ENCODE results near the gene CGB7. TPM values are rescaled to one million over a fixed set of nuclear protein-coding genes. Genes with fewer than 3 reads are reported as not detected.

Gene CGB7
- total RNA-seq, 4 donors from 2014 or later = 0.20 TPM; not detected in 3

DNA sequence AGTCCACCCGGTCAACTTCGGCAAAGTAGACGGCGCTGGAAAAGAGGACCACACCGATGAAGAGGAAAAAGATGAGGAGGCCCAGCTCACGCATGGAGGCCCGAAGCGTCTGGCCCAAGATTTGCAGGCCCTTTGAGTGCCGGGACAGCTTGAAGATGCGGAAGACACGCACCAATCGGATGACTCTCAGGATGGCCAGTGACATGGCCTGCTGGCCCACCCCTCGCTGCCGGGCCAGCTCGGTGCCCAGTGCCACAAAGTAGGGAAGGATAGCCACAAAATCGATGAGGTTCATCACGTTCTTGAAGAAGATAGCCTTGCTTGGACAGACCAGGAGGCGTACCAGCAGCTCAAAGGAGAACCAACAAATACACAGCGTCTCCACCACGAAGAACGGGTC, 12.9 kb upstream of the CGB7 start:
- DNase-seq = no peak
- no peak overlapping the region for H3K27ac ChIP-seq
- no peak overlapping the region for H3K4me3 ChIP-seq
- no peaks in the 10 kb centered on the region for H3K9me3 ChIP-seq
- H3K4me1 ChIP-seq = peaks cover 0 to 8% (median 3%) of the 10 kb centered on the region in 4 donors
- intact Hi-C loops (cut with DNase I; ENCODE audit: low total_unique reads) (no loop called here), in situ Hi-C loops (cut with MboI; ENCODE audit: low pct_ligation_motif_present in 1 of 4, low pct_unique_long_range_greater_than_20kb in 1 of 4, low sequenced_read_pairs in 3 of 4) (no loop called here)
- WGBS, 2 donors (ENCODE audit: low coverage in 1 of 2) = 93% methylated on average over 13 to 21 of the region's 21 CpGs
- H3K27me3 ChIP-seq = peaks cover 93% of the 10 kb centered on the region
- TF ChIP-seq EP300 (IDR thresholded peaks at IDR 0.05; ENCODE audit: low read depth) (no peak), POLR2A (IDR thresholded peaks at IDR 0.05) (no peak), POLR2AphosphoS5 (IDR thresholded peaks at IDR 0.05) (no peak)
- TF ChIP-seq, protein P1, sequence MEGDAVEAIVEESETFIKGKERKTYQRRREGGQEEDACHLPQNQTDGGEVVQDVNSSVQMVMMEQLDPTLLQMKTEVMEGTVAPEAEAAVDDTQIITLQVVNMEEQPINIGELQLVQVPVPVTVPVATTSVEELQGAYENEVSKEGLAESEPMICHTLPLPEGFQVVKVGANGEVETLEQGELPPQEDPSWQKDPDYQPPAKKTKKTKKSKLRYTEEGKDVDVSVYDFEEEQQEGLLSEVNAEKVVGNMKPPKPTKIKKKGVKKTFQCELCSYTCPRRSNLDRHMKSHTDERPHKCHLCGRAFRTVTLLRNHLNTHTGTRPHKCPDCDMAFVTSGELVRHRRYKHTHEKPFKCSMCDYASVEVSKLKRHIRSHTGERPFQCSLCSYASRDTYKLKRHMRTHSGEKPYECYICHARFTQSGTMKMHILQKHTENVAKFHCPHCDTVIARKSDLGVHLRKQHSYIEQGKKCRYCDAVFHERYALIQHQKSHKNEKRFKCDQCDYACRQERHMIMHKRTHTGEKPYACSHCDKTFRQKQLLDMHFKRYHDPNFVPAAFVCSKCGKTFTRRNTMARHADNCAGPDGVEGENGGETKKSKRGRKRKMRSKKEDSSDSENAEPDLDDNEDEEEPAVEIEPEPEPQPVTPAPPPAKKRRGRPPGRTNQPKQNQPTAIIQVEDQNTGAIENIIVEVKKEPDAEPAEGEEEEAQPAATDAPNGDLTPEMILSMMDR (IDR thresholded peaks at IDR 0.05) = no peak
- H3K36me3 ChIP-seq = no peaks in the 10 kb centered on the region

DNA sequence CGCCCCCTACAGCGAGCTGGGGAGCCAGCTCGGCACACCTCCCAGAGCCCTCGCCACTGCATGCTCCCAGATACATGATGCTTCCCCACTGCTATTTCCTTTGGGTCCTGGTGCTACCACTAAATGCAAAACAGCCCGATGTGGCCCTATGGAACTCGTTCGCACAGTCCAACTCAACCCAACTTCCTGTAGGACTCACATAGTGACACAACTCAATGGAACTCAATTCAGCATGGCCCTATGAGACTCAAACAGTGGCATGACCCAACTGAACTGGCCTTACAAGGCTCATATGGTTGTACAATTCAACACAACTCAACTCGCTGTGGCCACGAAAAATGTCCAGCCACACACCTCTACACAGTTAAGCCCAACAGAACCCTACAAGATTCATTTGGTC, 11.5 kb upstream of the CGB7 start:
- H3K4me1 ChIP-seq = peaks cover 0 to 17% (median 12%) of the 10 kb centered on the region in 4 donors
- no peaks in the 10 kb centered on the region for H3K9me3 ChIP-seq
- WGBS, 2 donors (ENCODE audit: low coverage in 1 of 2) = 92% methylated on average over 9 of the region's 9 CpGs; no CpG with 5 or more reads in 1 of the 2 donors
- H3K4me3 ChIP-seq = no peak overlapping the region
- H3K36me3 ChIP-seq = no peaks in the 10 kb centered on the region
- H3K27me3 ChIP-seq = peaks cover 100% of the 10 kb centered on the region
- no peak for DNase-seq
- intact Hi-C loops (cut with DNase I; ENCODE audit: low total_unique reads) (no loop called here), in situ Hi-C loops (cut with MboI; ENCODE audit: low pct_ligation_motif_present in 1 of 4, low pct_unique_long_range_greater_than_20kb in 1 of 4, low sequenced_read_pairs in 3 of 4) (no loop called here)
- no peak overlapping the region for H3K27ac ChIP-seq
- TF ChIP-seq POLR2AphosphoS5 (IDR thresholded peaks at IDR 0.05) = no peak
- TF ChIP-seq, protein P1 (IDR thresholded peaks at IDR 0.05) = no peak
- no peak for TF ChIP-seq POLR2A (IDR thresholded peaks at IDR 0.05)
- TF ChIP-seq EP300 (IDR thresholded peaks at IDR 0.05; ENCODE audit: low read depth) = no peak

DNA sequence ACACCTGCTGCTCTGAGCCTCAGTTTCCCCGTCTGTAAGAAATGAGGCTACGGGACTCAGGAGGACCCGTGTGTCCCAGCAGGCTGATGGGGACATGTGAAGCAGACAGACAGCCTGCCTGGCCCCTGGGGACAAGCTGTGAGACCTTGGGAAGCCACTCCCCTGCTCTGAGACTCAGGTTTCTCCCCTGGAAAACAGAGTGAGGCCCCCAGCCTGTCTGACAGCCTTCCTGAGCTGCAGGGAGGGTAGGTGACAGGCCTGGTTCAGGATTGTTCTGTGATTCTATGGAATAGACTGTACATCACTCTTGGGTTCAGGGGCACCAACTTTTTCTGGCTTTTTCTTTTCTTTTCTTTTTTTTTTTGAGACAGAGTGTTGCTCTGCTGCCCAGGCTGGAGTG, 10.0 kb upstream of the CGB7 start:
- no peak overlapping the region for H3K27ac ChIP-seq
- peaks cover 0 to 17% (median 12%) of the 10 kb centered on the region in 4 donors for H3K4me1 ChIP-seq
- no peak overlapping the region for H3K4me3 ChIP-seq
- 52 to 80% methylated on average over 1 to 3 of the region's 3 CpGs for WGBS, 2 donors (ENCODE audit: low coverage in 1 of 2)
- in situ Hi-C loops (cut with MboI; ENCODE audit: low pct_ligation_motif_present in 1 of 4, low pct_unique_long_range_greater_than_20kb in 1 of 4, low sequenced_read_pairs in 3 of 4) = no loop called here
- TF ChIP-seq POLR2A (IDR thresholded peaks at IDR 0.05) = no peak
- no peak for TF ChIP-seq EP300 (IDR thresholded peaks at IDR 0.05; ENCODE audit: low read depth)
- peaks cover 100% of the 10 kb centered on the region for H3K27me3 ChIP-seq
- no peaks in the 10 kb centered on the region for H3K36me3 ChIP-seq
- no peaks in the 10 kb centered on the region for H3K9me3 ChIP-seq
- intact Hi-C loops (cut with DNase I; ENCODE audit: low total_unique reads) = no loop called here
- DNase-seq = no peak

DNA sequence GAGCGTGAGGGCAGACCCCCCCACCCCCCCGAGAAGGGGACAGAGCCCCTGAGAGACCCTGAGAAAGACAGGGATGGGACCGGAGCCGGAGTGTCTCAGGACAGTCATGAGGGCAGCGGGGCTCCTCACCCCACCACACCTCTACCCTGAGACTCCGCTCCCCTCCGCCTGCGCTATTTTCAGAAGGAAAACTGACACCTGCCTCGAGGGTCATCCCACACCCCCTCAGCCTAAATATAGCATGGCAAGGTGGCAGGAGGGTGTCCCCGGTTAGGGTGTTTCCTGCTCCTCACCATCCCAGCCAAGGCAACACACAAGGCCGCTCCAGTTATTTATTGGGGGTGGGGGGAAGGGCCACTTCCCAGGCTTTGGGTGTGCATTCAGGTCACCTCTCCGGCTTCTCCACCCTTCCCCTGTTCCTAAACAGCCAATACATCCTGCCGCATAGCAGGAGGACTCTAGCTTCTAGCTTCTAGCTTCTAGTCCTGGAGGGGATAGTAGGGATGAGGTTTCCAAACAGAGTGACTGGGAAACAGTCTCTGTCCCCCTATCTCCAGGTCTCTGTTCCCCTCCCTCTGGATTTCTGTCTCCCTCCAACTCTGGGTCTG, 8.5 kb upstream of the CGB7 start:
- Histone ChIP-seq H3K36me3 (no peaks in the 10 kb centered on the region), H3K9me3 (no peaks in the 10 kb centered on the region), H3K27me3 (peaks cover 100% of the 10 kb centered on the region), H3K4me3 (no peak overlapping the region), H3K4me1 (peaks cover 0 to 11% (median 9%) of the 10 kb centered on the region in 4 donors), H3K27ac (no peak overlapping the region)
- intact Hi-C loops (cut with DNase I; ENCODE audit: low total_unique reads) = no loop called here
- TF ChIP-seq, protein P1 (IDR thresholded peaks at IDR 0.05) = no peak
- TF ChIP-seq POLR2A (IDR thresholded peaks at IDR 0.05) (no peak), EP300 (IDR thresholded peaks at IDR 0.05; ENCODE audit: low read depth) (no peak), POLR2AphosphoS5 (IDR thresholded peaks at IDR 0.05) (no peak)
- in situ Hi-C loops (cut with MboI; ENCODE audit: low pct_ligation_motif_present in 1 of 4, low pct_unique_long_range_greater_than_20kb in 1 of 4, low sequenced_read_pairs in 3 of 4) = no loop called here
- no peak for DNase-seq
- 13 to 53% methylated on average over 5 to 12 of the region's 13 CpGs for WGBS, 2 donors (ENCODE audit: low coverage in 1 of 2)

All from transverse colon (tissue), 4 donors.